Fibroblast of skin of right quadriceps (primary cell): ENCODE results near the gene NRXN3.

Experiments used
- DNase-seq: peaks from one replicate; pipeline ENCODE4 v3.0.0-alpha.2; 2013

Gene NRXN3

DNA sequence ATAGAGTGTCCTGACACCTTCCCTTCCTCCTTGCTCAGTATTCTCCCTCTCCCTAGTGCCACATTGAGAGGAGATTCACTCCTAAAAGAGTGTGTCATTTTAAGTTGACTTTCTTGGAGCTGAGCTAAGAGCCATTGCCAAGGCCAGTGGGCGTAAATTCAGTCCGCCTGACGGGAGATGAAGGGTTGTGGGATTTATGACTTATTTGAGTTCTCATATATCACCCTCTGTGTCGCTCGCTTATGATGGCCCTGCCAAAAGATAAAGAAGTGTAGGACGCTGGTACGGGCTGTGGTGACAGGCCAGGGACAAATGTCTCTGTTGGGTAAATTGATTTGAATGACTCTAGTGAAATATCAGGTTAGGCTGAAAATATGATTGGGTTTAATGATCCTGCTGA, 867.4 kb downstream of the NRXN3 start:
- DNase-seq, result no peak

GRCh38 chr14:79040790-79041189, 870.6 kb downstream of the NRXN3 start:
- no peak for DNase-seq

GRCh38 chr14:79043194-79043889, 873.2 kb downstream of the NRXN3 start:
- no peak for DNase-seq

- peak; percentile 56 for DNase-seq
Measured at GRCh38 chr14:79044894-79045624, 874.9 kb downstream of the NRXN3 start.

GRCh38 chr14:79050787-79051727, 880.9 kb downstream of the NRXN3 start:
- no peak for DNase-seq

- no peak for DNase-seq
Measured at GRCh38 chr14:79051742-79052141, 881.6 kb downstream of the NRXN3 start.

DNA sequence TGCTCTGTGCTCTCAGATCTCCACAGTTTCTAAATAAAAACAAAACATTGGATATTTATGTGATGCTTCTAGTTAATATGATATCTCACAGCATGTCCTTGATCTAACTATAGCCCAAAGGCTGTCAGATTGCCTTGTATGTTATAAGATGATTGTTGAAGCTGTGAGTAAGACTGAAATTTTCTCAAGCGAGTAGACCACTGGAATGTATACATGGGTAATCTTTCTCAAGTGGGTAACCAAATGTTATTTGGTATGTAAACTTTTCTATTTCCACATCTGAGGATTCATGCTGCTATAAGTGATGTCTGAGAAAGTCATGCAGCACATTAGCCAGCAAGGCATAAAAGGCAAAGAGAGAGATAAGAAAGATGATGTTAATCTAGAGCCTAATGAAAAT, 886.7 kb downstream of the NRXN3 start:
- peak; percentile 71 for DNase-seq

- peak; percentile 3 for DNase-seq
Measured at GRCh38 chr14:79057333-79057732, 887.2 kb downstream of the NRXN3 start.

GRCh38 chr14:79062226-79062625, 892.1 kb downstream of the NRXN3 start:
- no peak for DNase-seq

DNA sequence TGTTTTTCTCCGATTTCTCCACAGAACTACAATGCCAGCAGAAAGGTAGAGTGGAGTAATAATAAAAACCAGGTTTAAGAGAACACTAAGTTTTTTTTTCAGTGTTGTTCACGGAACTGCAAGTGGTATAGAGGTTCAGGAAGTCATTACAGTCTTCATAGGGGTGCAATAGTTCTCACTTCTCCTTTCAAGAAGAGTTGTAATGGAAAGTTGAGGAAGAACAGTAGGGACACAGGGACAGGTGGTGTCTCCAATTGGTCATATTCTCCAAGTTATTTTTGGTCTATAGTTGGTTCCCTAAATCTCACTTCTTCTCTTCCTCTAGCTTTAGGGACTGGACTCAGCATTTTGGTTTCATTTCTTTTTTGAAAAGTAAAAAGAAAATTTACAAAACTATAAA, 894.0 kb downstream of the NRXN3 start:
- DNase-seq, result no peak

GRCh38 chr14:79074510-79074909, 904.3 kb downstream of the NRXN3 start:
- DNase-seq, result no peak

DNA sequence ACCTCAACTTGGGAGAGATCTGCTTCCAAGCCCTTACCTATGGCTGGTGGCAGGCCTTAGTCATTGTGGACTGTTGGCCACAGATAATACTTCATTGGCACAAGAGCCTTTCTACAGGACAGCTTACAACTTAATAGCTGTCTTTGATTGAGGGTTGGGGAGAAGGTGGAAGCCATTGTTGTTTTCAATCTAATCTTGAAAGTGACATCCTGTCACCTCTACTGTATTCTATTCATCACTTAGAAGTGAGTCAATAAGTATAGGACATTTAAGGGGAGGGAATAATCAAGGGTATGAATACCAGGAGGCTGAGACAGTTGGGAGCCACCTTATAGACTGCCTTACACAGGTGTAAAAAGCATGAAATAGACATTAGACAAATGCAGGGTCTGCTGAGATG, 906.3 kb downstream of the NRXN3 start:
- DNase-seq, result no peak

DNA sequence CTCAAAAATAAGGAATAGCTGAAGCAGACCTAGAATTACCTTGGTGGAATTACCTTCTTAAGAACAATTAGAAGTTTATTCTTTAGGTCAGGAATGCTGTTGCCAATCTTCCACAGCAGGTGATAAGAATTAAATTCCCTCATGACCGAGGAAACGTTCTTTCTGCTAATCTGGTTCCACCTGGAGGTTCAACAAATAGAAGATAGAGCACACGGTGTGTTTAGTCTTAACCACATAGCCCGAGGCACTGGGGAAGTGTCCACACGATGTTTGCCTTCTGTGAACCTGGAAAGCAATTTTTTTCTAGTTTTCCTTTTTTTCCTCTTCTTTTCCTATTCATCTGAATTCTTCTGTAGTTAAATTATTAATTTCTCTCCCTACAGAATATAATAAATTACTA, 906.9 kb downstream of the NRXN3 start:
- no peak for DNase-seq

GRCh38 chr14:79080040-79080439, 909.9 kb downstream of the NRXN3 start:
- no peak for DNase-seq

- DNase-seq, result no peak
Measured at GRCh38 chr14:79082883-79083282, 912.7 kb downstream of the NRXN3 start.

DNA sequence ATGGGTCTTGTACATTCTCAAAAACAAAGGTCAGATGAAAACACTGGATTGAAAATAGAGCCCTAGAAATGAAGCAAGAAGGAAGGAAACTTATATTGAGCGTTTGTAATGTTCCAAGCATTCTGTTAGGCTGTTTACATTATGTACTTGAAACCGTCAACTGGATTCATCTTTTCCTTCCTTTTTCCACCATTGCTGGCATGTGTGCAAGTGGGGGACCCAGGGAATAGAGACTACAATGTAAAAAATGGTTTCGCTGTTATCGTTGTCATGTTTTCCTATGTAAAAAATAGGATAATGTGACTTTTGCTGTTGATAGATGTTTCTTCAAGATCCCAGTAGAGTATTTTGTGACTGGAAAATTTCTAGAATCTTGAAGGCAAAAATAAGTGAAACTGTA, 913.2 kb downstream of the NRXN3 start:
- no peak for DNase-seq

DNA sequence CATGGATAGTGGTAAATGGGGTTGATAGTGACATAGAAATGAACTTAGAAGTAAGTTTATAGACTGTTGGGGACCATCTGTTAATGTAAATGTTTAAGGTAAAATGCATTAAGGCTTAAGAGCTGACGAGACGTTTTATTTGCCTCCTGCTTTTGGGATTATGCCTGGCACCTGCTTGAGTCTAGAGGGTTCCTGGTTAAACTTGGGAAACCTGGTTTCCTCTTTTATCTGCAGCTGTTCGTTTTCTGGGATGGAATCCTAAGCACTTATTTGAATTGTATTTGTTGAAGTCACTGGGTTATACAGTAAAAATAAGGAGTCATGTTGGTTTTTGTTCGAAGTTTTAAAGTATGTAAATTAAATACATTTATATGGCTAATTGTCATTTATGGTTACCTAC, 914.7 kb downstream of the NRXN3 start:
- no peak for DNase-seq

- DNase-seq, result no peak
Measured at GRCh38 chr14:79089576-79089975, 919.4 kb downstream of the NRXN3 start.

DNA sequence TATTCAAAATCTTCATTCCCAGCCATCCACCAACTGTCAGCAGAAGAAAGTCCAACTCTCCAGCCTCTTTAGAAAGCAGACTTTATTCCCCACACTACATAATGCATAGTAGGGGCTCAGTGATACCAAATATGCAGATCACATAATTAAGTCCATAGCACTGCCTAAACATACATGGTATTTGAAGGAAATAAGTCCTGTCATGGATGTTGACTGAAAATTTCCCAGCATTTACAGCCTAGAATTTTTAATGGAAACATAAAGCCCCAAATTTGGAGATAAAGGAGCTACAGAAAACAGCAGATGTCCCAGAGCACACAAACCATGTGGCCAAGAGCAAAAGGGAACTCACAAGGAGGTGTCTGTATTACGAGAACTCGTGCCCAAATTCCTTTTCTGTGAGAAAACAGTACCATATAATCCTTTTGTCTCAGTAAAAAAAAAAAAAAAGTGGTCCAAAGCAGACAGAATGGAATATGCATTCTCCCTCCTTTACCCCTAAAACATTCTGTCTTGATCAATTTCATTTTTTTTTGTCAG, 920.5 kb downstream of the NRXN3 start:
- DNase-seq, result no peak

DNA sequence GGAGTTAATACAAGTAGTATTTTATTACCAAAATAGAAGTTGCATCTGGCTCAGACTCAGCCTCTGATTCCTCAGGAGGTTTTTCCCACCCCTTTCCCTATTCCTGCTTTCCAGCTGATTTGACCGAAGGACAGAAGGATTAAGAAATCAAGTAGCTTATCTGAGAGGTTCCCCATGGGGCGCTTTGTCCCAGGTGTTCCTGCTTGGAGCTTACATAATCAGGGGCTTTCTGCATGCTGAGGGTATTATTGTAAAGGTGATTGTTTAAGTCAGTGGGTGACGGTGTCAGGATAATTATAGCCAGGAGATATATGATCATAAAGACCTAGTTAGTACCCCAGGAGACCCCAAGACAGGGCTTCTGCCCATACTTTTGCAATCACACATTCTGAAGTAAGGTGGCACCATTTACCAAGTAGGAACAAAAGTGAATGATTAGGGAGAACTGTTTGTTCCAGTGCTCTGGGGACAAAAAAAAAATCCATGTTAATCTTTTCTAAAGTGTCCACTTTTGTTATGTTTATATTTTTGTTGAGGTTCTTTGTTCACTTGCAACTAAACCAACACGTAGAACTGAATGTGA, 921.3 kb downstream of the NRXN3 start:
- DNase-seq, result no peak

DNA sequence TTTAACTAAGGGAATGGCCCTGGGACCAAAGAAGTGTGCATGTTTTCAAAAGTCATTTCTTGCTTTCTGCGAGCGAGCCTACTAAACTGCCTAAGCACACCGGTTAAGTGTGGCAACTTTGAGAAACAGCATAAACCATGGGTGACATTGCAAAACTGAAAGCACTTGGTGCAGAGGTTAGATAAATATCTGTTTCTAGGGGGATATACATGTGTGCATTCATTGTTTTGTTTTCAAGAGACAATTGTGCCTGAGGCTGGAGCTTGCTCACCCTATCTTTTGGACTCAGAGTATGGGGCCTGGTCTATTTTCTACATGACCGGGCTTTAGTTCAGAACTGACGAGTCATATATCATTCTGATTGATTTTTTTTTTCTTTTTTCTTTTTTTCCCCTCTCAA, 923.4 kb downstream of the NRXN3 start:
- DNase-seq, result no peak

DNA sequence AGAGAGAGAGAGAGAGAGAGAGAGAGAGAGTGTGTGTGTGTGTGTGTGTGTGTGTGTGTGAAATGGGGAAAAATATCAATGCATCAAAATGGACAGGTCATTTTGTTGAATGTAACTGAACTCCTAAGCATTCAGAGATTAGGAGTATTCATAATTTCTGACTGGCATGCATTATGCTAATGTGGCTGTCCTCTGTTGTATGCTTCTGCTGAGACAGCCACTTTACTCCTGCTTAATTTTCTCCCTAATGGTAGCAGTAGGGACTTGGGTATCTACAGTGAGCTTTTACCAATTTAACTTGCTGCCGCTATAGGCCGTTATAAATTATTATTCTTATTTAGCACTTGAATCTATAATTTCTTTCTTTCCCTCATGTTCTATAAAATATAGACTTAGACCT, 924.8 kb downstream of the NRXN3 start:
- no peak for DNase-seq

GRCh38 chr14:79096811-79097210, 926.6 kb downstream of the NRXN3 start:
- DNase-seq, result no peak
